Smooth muscle cell (in vitro differentiated cells): Measurements from ENCODE around the gene NUMBL. TPM values are rescaled to one million over a fixed set of nuclear protein-coding genes. Genes with fewer than 3 reads are reported as not detected.
"Not testable (repeated sequence)": the region's sequence is repeated elsewhere in the genome, so short reads cannot be mapped to it uniquely, and the experiment has no call there.

Source experiments
- DNase-seq: peaks from one replicate; lab custom pipeline; 2025; ENCODE audit not compliant: unreplicated experiment; lab: John Stamatoyannopoulos, UW
- H2AFZ ChIP-seq: fragments of 200-600 bp; sonication (generic); 2 replicates; pipeline ENCODE4 v1.6.0; 2016; ENCODE audit warnings: antibody characterized with exemption, low read depth, mild to moderate bottlenecking
- H3F3A ChIP-seq: fragments of 200-600 bp; sonication (generic); 2 replicates; pipeline ENCODE4 v1.6.0; 2017; ENCODE audit warnings: antibody characterized with exemption, low read depth
- H3K27ac ChIP-seq: fragments of 200-600 bp; sonication (generic); 2 replicates; pipeline ENCODE4 v1.5.1; 2016; ENCODE audit warnings: low read depth, mild to moderate bottlenecking
- H3K27me3 ChIP-seq: fragments of 200-600 bp; sonication (generic); 2 replicates; pipeline ENCODE4 v1.6.1; 2016; ENCODE audit warnings: low read depth, mild to moderate bottlenecking
- H3K36me3 ChIP-seq: fragments of 200-600 bp; sonication (generic); 2 replicates; pipeline ENCODE4 v1.5.1; 2016; ENCODE audit warnings: low read depth
- H3K4me1 ChIP-seq: fragments of 200-600 bp; sonication (generic); 2 replicates; pipeline ENCODE4 v1.5.1; 2016; ENCODE audit warnings: low read depth
- H3K4me2 ChIP-seq: fragments of 200-600 bp; sonication (generic); 2 replicates; pipeline ENCODE4 v1.6.0; 2016; ENCODE audit warnings: mild to moderate bottlenecking
- H3K4me3 ChIP-seq: fragments of 200-600 bp; sonication (generic); 2 replicates; pipeline ENCODE4 v1.5.1; 2016; ENCODE audit warnings: mild to moderate bottlenecking
- H3K79me2 ChIP-seq: fragments of 200-600 bp; sonication (generic); 2 replicates; pipeline ENCODE4 v1.6.0; 2016; ENCODE audit warnings: low read depth, mild to moderate bottlenecking
- H3K9ac ChIP-seq: fragments of 200-600 bp; sonication (generic); 2 replicates; pipeline ENCODE4 v1.6.0; 2016; ENCODE audit warnings: low read depth
- H3K9me3 ChIP-seq: fragments of 200-600 bp; sonication (generic); replicated peaks from 2 replicates; pipeline ENCODE4 v1.5.1; 2016; ENCODE audit warnings: low read depth
- H4K20me1 ChIP-seq: fragments of 200-600 bp; sonication (generic); 2 replicates; pipeline ENCODE4 v1.6.0; 2016; ENCODE audit warnings: low read depth
- WGBS: methylation state at CpG from one replicate; pipeline ENCODE4 v1.1.7; 2016; ENCODE audit warnings: low lambda C conversion rate; 5-methylcytosine and 5-hydroxymethylcytosine counted together
- polyA plus RNA-seq: library from polyadenylated mRNA; unstranded; fragments of >200 nt; fragmentation: Nextera tagmentation; extraction: Ambion mirVana; gene quantifications from 2 replicates; pipeline ENCODE4 v1.2.1, GENCODE V29; 2016
- total RNA-seq: library from RNA; depleted of rRNA; stranded (reverse); fragments of >200 nt; gene quantifications from 2 replicates; pipeline ENCODE4 v1.2.3, GENCODE V29; 2014
- TF ChIP-seq, protein P1 (sequence below): fragments of 200-600 bp; sonication (generic); IDR thresholded peaks from 2 replicates; pipeline ENCODE4 v1.5.1; 2017; ENCODE audit warnings: borderline replicate concordance, mild to moderate bottlenecking, antibody characterized with exemption; ENCODE audit not compliant: insufficient read depth, poor library complexity, severe bottlenecking

NUMBL gene
- total and polyA plus RNA-seq, 2 experiments from 2014 or later: 30.5 to 73.0 TPM

DNA sequence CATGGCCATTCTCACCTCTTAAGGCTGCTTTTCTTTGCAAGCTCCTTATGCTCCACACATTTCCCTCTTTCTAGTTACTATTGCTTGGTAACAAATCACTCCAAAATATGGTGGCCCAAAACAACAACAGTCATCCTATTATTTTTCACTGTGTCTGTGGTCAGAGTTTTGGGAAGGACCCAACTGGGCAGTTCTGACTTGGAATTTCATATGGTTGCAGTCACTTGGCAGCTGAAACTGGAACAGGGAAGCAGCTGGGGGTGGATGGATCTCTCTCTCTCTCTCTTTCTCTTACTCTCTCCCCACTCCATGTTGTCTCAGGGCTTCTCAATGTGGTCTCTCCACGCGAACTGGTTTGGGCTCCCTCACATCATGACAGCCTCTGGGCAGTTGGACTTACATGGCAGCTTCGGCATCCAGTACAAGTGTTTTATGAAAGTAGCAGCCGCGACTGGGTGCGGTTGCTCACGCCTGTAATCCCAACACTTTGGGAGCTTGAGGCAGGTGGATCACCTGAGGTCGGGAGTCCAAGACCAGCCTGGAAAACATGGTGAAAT lies 39.6 kb downstream of the NUMBL start:
- WGBS: 95% methylated on average over 8 of the region's 8 CpGs
- no peaks in the 10 kb centered on the region for H3K4me1 ChIP-seq
- no peak overlapping the region for H3K4me2 ChIP-seq
- no peak overlapping the region for H3K4me3 ChIP-seq
- H3K9me3 ChIP-seq: no peaks in the 10 kb centered on the region
- H3K9ac ChIP-seq: no peak overlapping the region
- no peaks in the 10 kb centered on the region for H3K27me3 ChIP-seq
- H2AFZ ChIP-seq: no peak overlapping the region
- DNase-seq: no peak
- TF ChIP-seq, protein P1, sequence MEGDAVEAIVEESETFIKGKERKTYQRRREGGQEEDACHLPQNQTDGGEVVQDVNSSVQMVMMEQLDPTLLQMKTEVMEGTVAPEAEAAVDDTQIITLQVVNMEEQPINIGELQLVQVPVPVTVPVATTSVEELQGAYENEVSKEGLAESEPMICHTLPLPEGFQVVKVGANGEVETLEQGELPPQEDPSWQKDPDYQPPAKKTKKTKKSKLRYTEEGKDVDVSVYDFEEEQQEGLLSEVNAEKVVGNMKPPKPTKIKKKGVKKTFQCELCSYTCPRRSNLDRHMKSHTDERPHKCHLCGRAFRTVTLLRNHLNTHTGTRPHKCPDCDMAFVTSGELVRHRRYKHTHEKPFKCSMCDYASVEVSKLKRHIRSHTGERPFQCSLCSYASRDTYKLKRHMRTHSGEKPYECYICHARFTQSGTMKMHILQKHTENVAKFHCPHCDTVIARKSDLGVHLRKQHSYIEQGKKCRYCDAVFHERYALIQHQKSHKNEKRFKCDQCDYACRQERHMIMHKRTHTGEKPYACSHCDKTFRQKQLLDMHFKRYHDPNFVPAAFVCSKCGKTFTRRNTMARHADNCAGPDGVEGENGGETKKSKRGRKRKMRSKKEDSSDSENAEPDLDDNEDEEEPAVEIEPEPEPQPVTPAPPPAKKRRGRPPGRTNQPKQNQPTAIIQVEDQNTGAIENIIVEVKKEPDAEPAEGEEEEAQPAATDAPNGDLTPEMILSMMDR: no peak
- no peaks in the 10 kb centered on the region for H3F3A ChIP-seq
- no peak overlapping the region for H3K27ac ChIP-seq
- H3K79me2 ChIP-seq: no peaks in the 10 kb centered on the region
- no peaks in the 10 kb centered on the region for H4K20me1 ChIP-seq
- no peaks in the 10 kb centered on the region for H3K36me3 ChIP-seq

DNA sequence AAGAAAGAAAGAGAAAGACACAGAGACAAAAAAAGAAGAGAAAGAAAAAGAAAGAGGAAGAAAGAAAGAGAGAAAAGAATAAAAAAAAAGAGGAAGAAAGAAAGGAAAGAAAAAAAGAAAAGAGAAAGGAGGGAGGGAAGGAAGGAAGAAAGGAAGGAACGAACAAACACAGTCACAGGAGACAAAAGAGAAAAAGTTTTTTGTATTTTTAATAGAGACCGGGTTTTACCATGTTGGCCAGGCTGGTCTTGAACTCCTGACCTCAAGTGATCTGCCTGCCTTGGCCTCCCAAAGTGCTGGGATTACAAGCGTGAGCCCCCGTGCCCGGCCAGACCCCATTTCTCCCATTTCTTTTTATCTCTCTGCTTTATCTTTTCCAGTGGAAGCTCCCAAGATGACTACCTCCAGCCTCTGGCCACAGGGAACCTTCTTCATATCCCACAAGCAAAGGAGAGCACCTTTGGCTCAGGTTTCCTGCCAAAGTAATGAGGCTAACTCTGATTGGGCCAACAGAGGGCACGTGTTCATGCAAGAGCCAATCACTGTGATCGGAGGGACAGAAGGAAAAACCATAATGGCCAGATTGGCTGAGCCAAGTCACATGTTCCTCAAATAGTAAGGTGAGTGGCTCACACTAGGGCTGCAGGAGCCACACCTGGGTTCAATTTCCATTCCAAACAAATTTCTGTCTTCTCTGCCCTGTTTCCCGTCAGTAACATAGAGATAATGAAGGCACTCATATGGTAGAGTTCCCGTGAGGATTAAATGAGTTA lies 40.4 kb downstream of the NUMBL start:
- H3K9me3 ChIP-seq, H3F3A ChIP-seq, H4K20me1 ChIP-seq, H3K4me2 ChIP-seq, H3K9ac ChIP-seq, H3K36me3 ChIP-seq, H3K27me3 ChIP-seq, H3K4me1 ChIP-seq, DNase-seq, H3K27ac ChIP-seq, H3K79me2 ChIP-seq, H2AFZ ChIP-seq, H3K4me3 ChIP-seq: not testable (repeated sequence)
- 87% methylated on average over 9 of the region's 9 CpGs for WGBS

DNA sequence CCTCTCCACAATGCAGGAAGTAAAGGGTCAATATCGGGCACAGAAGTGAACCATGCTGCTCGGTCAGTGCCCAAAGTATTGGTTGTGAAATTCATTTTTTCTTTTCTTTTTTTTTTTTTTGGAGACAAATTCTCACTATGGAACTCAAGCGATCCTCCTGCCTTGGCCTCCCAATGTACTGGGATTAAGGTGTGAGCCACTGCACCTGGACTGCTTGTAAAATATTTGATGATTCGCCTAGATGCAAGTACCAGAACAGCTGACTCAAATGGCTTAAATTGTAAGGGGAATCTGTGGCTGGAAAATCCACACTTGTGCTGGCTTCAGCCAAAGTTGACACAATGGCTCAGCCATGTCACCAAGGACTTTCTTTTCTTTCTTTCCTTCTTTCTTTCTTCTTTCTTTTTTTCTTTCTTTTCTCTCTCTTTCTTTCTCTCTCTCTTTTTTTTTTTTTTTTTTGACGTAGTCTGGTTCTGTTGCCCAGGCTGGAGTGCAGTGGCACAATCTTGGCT lies 43.7 kb downstream of the NUMBL start:
- Histone ChIP-seq H3K9me3 (no peaks in the 10 kb centered on the region), H4K20me1 (no peaks in the 10 kb centered on the region), H3K4me1 (no peaks in the 10 kb centered on the region), H3F3A (no peaks in the 10 kb centered on the region), H3K4me2 (peak overlapping the region; percentile 81), H2AFZ (no peak overlapping the region), H3K27ac (peak overlapping the region; percentile 88), H3K79me2 (no peaks in the 10 kb centered on the region), H3K36me3 (no peaks in the 10 kb centered on the region), H3K27me3 (no peaks in the 10 kb centered on the region), H3K9ac (no peak overlapping the region), H3K4me3 (no peak overlapping the region)
- WGBS: 84% methylated on average over 5 of the region's 5 CpGs
- TF ChIP-seq, protein P1: no peak
- no peak for DNase-seq

DNA sequence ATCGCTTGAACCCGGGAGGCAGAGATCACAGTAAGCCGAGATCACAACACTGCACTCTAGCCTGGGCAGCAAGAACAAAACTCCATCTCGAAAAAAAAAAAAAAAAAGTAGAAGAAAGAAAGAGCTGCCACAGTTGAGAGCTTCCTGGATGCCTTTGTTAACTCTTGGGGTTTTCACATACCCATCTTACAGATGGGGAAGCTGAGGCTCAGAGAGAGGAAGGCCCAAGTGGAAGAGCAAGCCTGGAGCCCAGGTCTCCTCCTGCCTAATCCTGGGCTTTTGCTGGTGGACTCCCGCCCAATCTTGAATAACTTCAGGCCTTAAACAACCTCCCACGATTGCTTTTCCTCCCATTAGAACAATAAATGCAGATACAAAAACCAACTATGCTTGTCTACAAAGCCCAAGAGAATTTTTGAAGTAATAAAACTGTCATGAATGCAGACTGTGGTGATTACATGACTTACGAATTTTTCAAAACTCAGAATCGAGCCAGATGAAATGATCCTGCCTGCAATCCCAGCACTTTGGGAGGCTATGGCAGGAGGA lies 47.6 kb downstream of the NUMBL start:
- 87% methylated on average over 8 of the region's 8 CpGs for WGBS
- H3K9ac ChIP-seq: no peak overlapping the region
- no peak overlapping the region for H3K4me2 ChIP-seq
- DNase-seq: no peak
- no peaks in the 10 kb centered on the region for H4K20me1 ChIP-seq
- no peaks in the 10 kb centered on the region for H3K27me3 ChIP-seq
- no peaks in the 10 kb centered on the region for H3K36me3 ChIP-seq
- no peak overlapping the region for H3K4me3 ChIP-seq
- TF ChIP-seq, protein P1: no peak
- no peak overlapping the region for H2AFZ ChIP-seq
- no peaks in the 10 kb centered on the region for H3K9me3 ChIP-seq
- H3K4me1 ChIP-seq: peaks cover 4% of the 10 kb centered on the region
- H3F3A ChIP-seq: no peaks in the 10 kb centered on the region
- H3K79me2 ChIP-seq: no peaks in the 10 kb centered on the region
- no peak overlapping the region for H3K27ac ChIP-seq
